ENCODE data around the gene UNC13B.

- TF ChIP-seq CTCF (IDR thresholded peaks at IDR 0.05; ENCODE audit: extremely low read depth in 1 of 2, insufficient read depth in 1 of 2, low read depth in 1 of 2, low read length in 2 of 2) (no peak), EZH2 (IDR thresholded peaks at IDR 0.05; ENCODE audit: borderline replicate concordance, low read depth, low read length, severe bottlenecking) (no peak), MAX (IDR thresholded peaks at IDR 0.05; ENCODE audit: insufficient read depth, insufficient read length) (no peak), POLR2A (IDR thresholded peaks at IDR 0.05; ENCODE audit: low read depth, low read length) (no peak), MYC (IDR thresholded peaks at IDR 0.05; ENCODE audit: low read depth, low read length) (no peak), POLR2AphosphoS5 (IDR thresholded peaks at IDR 0.05; ENCODE audit: insufficient read depth, low read depth, low read length) (no peak), GATA2 (IDR thresholded peaks at IDR 0.05; ENCODE audit: insufficient read depth, insufficient read length, low read depth, low read length) (no peak)
Measured at GRCh38 chr9:35163413-35163812, 1.6 kb downstream of the UNC13B start.

Measured in endothelial cell of umbilical vein (primary cell).